NCI-H146 treated with DMSO at 0.1 percent for 48 hours (cell line): Measurements from ENCODE around the gene NAA50.

ENCODE experiments used
- DNase-seq: peaks from one replicate; lab custom pipeline; 2025; ENCODE audit not compliant: unreplicated experiment; lab: John Stamatoyannopoulos, UW

Gene NAA50

GRCh38 chr3:113743006-113743630, 2.9 kb downstream of the NAA50 start:
- no peak for DNase-seq

- no peak for DNase-seq
Measured at GRCh38 chr3:113741620-113742019, 4.4 kb downstream of the NAA50 start.

- no peak for DNase-seq
Measured at GRCh38 chr3:113741086-113741485, 5.0 kb downstream of the NAA50 start.

- peak; percentile 54 for DNase-seq
Measured at GRCh38 chr3:113736548-113737089, 9.4 kb downstream of the NAA50 start.

GRCh38 chr3:113731694-113732093, 14.4 kb downstream of the NAA50 start:
- no peak for DNase-seq

- no peak for DNase-seq
Measured at GRCh38 chr3:113730550-113730949, 15.5 kb downstream of the NAA50 start.

- no peak for DNase-seq
Measured at GRCh38 chr3:113728661-113729060, 17.4 kb downstream of the NAA50 start.

GRCh38 chr3:113721636-113722035, 24.4 kb downstream of the NAA50 start:
- no peak for DNase-seq

GRCh38 chr3:113719758-113720157, 26.3 kb downstream of the NAA50 start:
- DNase-seq: no peak

GRCh38 chr3:113719294-113719693, 26.8 kb downstream of the NAA50 start:
- DNase-seq: no peak

- DNase-seq: no peak
Measured at GRCh38 chr3:113717818-113718217, 28.2 kb downstream of the NAA50 start.

- DNase-seq: no peak
Measured at GRCh38 chr3:113717308-113717707, 28.7 kb downstream of the NAA50 start.

GRCh38 chr3:113714702-113715101, 31.3 kb downstream of the NAA50 start:
- DNase-seq: no peak

GRCh38 chr3:113712129-113712528, 33.9 kb downstream of the NAA50 start:
- DNase-seq: no peak

GRCh38 chr3:113707835-113708234, 38.2 kb downstream of the NAA50 start:
- DNase-seq: no peak

- no peak for DNase-seq
Measured at GRCh38 chr3:113698956-113699355, 47.1 kb downstream of the NAA50 start.

- DNase-seq: no peak
Measured at GRCh38 chr3:113698213-113698742, 47.8 kb downstream of the NAA50 start.

- peak; percentile 41 for DNase-seq
Measured at GRCh38 chr3:113697500-113698090, 48.5 kb downstream of the NAA50 start.

- DNase-seq: peak; percentile 100
Measured at GRCh38 chr3:113696658-113697499, 49.2 kb downstream of the NAA50 start.

- DNase-seq: peak; percentile 51
Measured at GRCh38 chr3:113695786-113696645, 50.0 kb downstream of the NAA50 start, which contains the start of gene USF3. USF3 (minus strand) TSS chr3:113696642; CDS start chr3:113674878, 21,764 bp downstream.

- no peak for DNase-seq
Measured at GRCh38 chr3:113695431-113695785, 50.6 kb downstream of the NAA50 start.
